GM23338 (cell line): Measurements from ENCODE around the gene AKR1C4. TPM values are rescaled to one million over a fixed set of nuclear protein-coding genes. Genes with fewer than 3 reads are reported as not detected.

Experiments
- ATAC-seq: fragments of 200-7000 bp; cut with Tn5 transposase; 3 replicates; pipeline ENCODE4 v1.9.1; 2020
- DNase-seq: peaks from one replicate; pipeline ENCODE4 v3.0.0-alpha.2; 2015; ENCODE audit warnings: low spot score
- H2AFZ ChIP-seq: fragments of 200-600 bp; sonication (generic); 2 replicates; pipeline ENCODE4 v1.8.0; 2016; ENCODE audit warnings: antibody characterized with exemption, mild to moderate bottlenecking, moderate library complexity
- H3F3A ChIP-seq: fragments of 200-600 bp; sonication (generic); replicated peaks from 2 replicates; pipeline ENCODE4 v1.8.0; 2017; ENCODE audit warnings: antibody characterized with exemption, mixed run types, low read depth
- H3K27ac ChIP-seq: fragments of 200-600 bp; sonication (generic); 2 replicates; pipeline ENCODE4 v1.6.1; 2016; ENCODE audit warnings: low read depth
- H3K27me3 ChIP-seq: fragments of 200-600 bp; sonication (generic); 2 replicates; pipeline ENCODE4 v1.8.0; 2016; ENCODE audit warnings: mild to moderate bottlenecking, mixed run types, moderate library complexity; ENCODE audit not compliant: insufficient read depth
- H3K36me3 ChIP-seq: fragments of 200-600 bp; sonication (generic); 2 replicates; pipeline ENCODE4 v1.8.0; 2016; ENCODE audit warnings: mild to moderate bottlenecking; ENCODE audit not compliant: insufficient read depth
- H3K4me1 ChIP-seq: fragments of 200-600 bp; sonication (generic); 2 replicates; pipeline ENCODE4 v1.8.0; 2016; ENCODE audit warnings: mild to moderate bottlenecking, moderate library complexity; ENCODE audit not compliant: insufficient read depth
- H3K4me2 ChIP-seq: fragments of 200-600 bp; sonication (generic); 2 replicates; pipeline ENCODE4 v1.7.1; 2017; ENCODE audit warnings: mixed run types
- H3K4me3 ChIP-seq: fragments of 200-600 bp; sonication (generic); 2 replicates; pipeline ENCODE4 v1.6.1; 2016; ENCODE audit warnings: mixed run types
- H3K79me2 ChIP-seq: fragments of 200-600 bp; sonication (generic); replicated peaks from 2 replicates; pipeline ENCODE4 v1.8.0; 2017; ENCODE audit warnings: mild to moderate bottlenecking; ENCODE audit not compliant: insufficient read depth
- H3K9me2 ChIP-seq: fragments of 200-600 bp; sonication (generic); 2 replicates; pipeline ENCODE4 v1.8.0; 2017; ENCODE audit not compliant: insufficient read depth
- H4K20me1 ChIP-seq: fragments of 200-600 bp; sonication (generic); replicated peaks from 2 replicates; pipeline ENCODE4 v1.8.0; 2017; ENCODE audit warnings: mild to moderate bottlenecking; ENCODE audit not compliant: insufficient read depth
- H3K27ac Mint-ChIP-seq: 2 replicates; pipeline ENCODE4 v1.8.0; 2020; ENCODE audit warnings: inconsistent platforms, mild to moderate bottlenecking, moderate library complexity, mixed read lengths
- H3K27me3 Mint-ChIP-seq: 3 replicates; pipeline ENCODE4 v1.8.0; 2022; ENCODE audit warnings: low read depth, mild to moderate bottlenecking, moderate library complexity, mixed read lengths, inconsistent platforms; ENCODE audit not compliant: insufficient read depth, poor library complexity
- H3K36me3 Mint-ChIP-seq: 3 replicates; pipeline ENCODE4 v1.8.0; 2021; ENCODE audit warnings: low read depth, mild to moderate bottlenecking, inconsistent platforms, moderate library complexity, mixed read lengths
- H3K4me1 Mint-ChIP-seq: 3 replicates; pipeline ENCODE4 v1.8.0; 2020; ENCODE audit warnings: mild to moderate bottlenecking, inconsistent platforms, mixed read lengths
- H3K4me3 Mint-ChIP-seq: 3 replicates; pipeline ENCODE4 v1.8.0; 2021; ENCODE audit warnings: moderate library complexity, mild to moderate bottlenecking, inconsistent platforms, mixed read lengths
- H3K9me3 Mint-ChIP-seq: 3 replicates; pipeline ENCODE4 v1.8.0; 2020; ENCODE audit warnings: moderate library complexity, mild to moderate bottlenecking, inconsistent platforms, mixed read lengths
- CREB1 ChIP-seq: fragments of 250-450 bp; sonication (Bioruptor Pico); IDR thresholded peaks from 2 replicates; pipeline ENCODE4 v1.5.0; 2020; ENCODE audit warnings: low read depth, mild to moderate bottlenecking, moderate library complexity
- EZH2phosphoT487 ChIP-seq: fragments of 200-600 bp; sonication (generic); IDR thresholded peaks from one replicate; pipeline ENCODE4 v1.8.1; 2018; ENCODE audit warnings: antibody characterized with exemption; ENCODE audit not compliant: unreplicated experiment
- JUNB ChIP-seq: IDR thresholded peaks from one replicate; pipeline ENCODE4 v1.6.1; 2016; ENCODE audit warnings: antibody characterized with exemption; ENCODE audit not compliant: unreplicated experiment
- NANOG ChIP-seq: IDR thresholded peaks from 2 replicates; pipeline ENCODE4 v1.6.1; 2016; ENCODE audit warnings: antibody characterized with exemption, borderline replicate concordance
- STAT1 ChIP-seq: IDR thresholded peaks from one replicate; pipeline ENCODE4 v1.6.1; 2016; ENCODE audit warnings: antibody characterized with exemption; ENCODE audit not compliant: unreplicated experiment
- polyA plus RNA-seq: library from polyadenylated mRNA; unstranded; fragments of >200 nt; fragmentation: Nextera tagmentation; extraction: Ambion mirVana; gene quantifications from 2 replicates; pipeline ENCODE4 v1.2.1, GENCODE V29; 2016
- total RNA-seq: library from RNA; depleted of rRNA; stranded (reverse); fragments of >200 nt; shearing (Covaris generic); gene quantifications from 2 replicates; pipeline ENCODE4 v1.2.3, GENCODE V29; 2014
- TF ChIP-seq, protein P1 (sequence below): fragments of 250-450 bp; sonication (Bioruptor Pico); IDR thresholded peaks from 2 replicates; pipeline ENCODE4 v1.5.0; 2020; ENCODE audit warnings: mild to moderate bottlenecking, moderate library complexity
- TF ChIP-seq, protein P2 (sequence below): IDR thresholded peaks from 2 replicates; pipeline ENCODE4 v1.6.1; 2016; ENCODE audit warnings: antibody characterized with exemption

AKR1C4 gene
- total and polyA plus RNA-seq, 2 experiments from 2014 or later, result not detected

DNA sequence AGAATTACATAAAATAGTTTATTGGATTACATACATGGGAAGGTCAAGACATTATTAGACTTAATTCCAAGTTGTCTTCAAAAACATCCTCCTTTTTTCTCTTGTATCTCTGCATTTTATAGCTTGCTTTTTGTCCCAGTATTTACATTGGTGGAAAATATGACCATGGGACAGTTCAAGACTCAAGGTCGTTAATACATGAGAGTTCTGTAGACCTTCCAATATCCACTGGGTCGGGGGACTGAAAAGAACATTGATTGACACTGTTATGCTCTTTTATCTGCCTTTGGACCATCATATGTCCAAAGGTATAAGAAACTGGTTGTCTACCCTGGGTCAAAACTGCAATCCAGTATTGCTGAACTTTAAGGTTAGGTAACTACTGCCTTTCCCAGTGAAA lies 36.7 kb downstream of the AKR1C4 start (continued):
- TF ChIP-seq EZH2phosphoT487, result no peak
- TF ChIP-seq, protein P1, sequence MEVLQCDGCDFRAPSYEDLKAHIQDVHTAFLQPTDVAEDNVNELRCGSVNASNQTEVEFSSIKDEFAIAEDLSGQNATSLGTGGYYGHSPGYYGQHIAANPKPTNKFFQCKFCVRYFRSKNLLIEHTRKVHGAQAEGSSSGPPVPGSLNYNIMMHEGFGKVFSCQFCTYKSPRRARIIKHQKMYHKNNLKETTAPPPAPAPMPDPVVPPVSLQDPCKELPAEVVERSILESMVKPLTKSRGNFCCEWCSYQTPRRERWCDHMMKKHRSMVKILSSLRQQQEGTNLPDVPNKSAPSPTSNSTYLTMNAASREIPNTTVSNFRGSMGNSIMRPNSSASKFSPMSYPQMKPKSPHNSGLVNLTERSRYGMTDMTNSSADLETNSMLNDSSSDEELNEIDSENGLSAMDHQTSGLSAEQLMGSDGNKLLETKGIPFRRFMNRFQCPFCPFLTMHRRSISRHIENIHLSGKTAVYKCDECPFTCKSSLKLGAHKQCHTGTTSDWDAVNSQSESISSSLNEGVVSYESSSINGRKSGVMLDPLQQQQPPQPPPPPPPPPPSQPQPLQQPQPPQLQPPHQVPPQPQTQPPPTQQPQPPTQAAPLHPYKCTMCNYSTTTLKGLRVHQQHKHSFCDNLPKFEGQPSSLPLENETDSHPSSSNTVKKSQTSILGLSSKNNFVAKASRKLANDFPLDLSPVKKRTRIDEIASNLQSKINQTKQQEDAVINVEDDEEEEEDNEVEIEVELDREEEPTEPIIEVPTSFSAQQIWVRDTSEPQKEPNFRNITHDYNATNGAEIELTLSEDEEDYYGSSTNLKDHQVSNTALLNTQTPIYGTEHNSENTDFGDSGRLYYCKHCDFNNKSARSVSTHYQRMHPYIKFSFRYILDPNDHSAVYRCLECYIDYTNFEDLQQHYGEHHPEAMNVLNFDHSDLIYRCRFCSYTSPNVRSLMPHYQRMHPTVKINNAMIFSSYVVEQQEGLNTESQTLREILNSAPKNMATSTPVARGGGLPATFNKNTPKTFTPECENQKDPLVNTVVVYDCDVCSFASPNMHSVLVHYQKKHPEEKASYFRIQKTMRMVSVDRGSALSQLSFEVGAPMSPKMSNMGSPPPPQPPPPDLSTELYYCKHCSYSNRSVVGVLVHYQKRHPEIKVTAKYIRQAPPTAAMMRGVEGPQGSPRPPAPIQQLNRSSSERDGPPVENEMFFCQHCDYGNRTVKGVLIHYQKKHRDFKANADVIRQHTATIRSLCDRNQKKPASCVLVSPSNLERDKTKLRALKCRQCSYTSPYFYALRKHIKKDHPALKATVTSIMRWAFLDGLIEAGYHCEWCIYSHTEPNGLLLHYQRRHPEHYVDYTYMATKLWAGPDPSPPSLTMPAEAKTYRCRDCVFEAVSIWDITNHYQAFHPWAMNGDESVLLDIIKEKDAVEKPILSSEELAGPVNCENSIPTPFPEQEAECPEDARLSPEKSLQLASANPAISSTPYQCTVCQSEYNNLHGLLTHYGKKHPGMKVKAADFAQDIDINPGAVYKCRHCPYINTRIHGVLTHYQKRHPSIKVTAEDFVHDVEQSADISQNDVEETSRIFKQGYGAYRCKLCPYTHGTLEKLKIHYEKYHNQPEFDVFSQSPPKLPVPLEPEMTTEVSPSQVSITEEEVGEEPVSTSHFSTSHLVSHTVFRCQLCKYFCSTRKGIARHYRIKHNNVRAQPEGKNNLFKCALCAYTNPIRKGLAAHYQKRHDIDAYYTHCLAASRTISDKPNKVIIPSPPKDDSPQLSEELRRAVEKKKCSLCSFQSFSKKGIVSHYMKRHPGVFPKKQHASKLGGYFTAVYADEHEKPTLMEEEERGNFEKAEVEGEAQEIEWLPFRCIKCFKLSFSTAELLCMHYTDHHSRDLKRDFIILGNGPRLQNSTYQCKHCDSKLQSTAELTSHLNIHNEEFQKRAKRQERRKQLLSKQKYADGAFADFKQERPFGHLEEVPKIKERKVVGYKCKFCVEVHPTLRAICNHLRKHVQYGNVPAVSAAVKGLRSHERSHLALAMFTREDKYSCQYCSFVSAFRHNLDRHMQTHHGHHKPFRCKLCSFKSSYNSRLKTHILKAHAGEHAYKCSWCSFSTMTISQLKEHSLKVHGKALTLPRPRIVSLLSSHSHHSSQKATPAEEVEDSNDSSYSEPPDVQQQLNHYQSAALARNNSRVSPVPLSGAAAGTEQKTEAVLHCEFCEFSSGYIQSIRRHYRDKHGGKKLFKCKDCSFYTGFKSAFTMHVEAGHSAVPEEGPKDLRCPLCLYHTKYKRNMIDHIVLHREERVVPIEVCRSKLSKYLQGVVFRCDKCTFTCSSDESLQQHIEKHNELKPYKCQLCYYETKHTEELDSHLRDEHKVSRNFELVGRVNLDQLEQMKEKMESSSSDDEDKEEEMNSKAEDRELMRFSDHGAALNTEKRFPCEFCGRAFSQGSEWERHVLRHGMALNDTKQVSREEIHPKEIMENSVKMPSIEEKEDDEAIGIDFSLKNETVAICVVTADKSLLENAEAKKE, result no peak

DNA sequence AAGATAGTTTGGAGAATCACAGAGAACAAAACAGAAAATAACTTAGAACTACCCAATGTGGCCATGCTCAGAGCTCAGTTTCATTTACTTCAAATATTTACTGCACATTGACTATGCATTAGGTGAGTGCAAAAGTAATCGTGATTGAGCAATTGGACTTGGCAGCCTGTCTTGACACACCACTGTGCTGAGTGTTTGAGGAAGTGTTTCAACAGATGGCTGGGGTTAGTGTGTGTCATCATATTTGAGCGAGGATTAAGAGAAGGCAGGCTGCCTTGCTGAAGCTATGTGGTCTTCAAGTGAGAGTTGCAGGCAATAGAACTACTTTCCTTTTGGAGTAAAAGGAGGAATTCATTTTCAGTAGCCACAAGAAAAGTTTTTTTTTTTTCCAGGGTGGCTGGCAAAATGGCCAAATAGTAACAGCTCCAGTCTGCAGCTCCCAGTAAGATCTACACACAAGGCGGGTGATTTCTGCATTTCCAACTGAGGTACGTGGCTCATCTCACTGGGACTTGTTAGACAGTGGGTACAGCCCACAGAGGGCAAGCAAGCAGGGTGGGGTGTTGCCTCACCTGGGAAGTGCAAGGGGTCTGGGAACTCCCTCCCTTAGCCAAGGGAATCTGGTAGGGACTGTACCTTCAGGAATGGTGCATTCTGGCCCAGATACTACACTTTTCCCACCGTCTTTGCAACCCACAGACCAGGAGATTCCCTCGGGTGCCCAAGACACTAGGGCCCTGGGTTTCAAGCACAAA lies 37.6 kb downstream of the AKR1C4 start:
- no peak overlapping the region for H3K4me3 Mint-ChIP-seq
- peaks cover 1% of the 10 kb centered on the region for H3K27me3 Mint-ChIP-seq
- H3K36me3 Mint-ChIP-seq, result no peaks in the 10 kb centered on the region; the same call in 2 of the 3 replicates
- H4K20me1 ChIP-seq, result no peaks in the 10 kb centered on the region
- H2AFZ ChIP-seq, result no peak overlapping the region
- no peak overlapping the region for H3K27ac Mint-ChIP-seq
- no peaks in the 10 kb centered on the region for H3K4me1 Mint-ChIP-seq
- no peaks in the 10 kb centered on the region for H3K4me1 ChIP-seq
- 0 out of 2 replicates have a peak, but pooled peaks cover 6% of the 10 kb centered on the region for H3K9me2 ChIP-seq
- H3K4me3 ChIP-seq, result no peak overlapping the region
- H3K79me2 ChIP-seq, result no peaks in the 10 kb centered on the region
- ATAC-seq (no peak), DNase-seq (no peak)
- no peaks in the 10 kb centered on the region for H3K27me3 ChIP-seq
- peaks cover 22% of the 10 kb centered on the region for H3K9me3 Mint-ChIP-seq
- H3F3A ChIP-seq, result no peaks in the 10 kb centered on the region
- no peak overlapping the region for H3K27ac ChIP-seq
- no peaks in the 10 kb centered on the region for H3K36me3 ChIP-seq
- no peak overlapping the region for H3K4me2 ChIP-seq
- no peak for TF ChIP-seq CREB1 (CRISPR knock-in tag)
- no peak for TF ChIP-seq STAT1
- no peak for TF ChIP-seq JUNB
- TF ChIP-seq, protein P2, sequence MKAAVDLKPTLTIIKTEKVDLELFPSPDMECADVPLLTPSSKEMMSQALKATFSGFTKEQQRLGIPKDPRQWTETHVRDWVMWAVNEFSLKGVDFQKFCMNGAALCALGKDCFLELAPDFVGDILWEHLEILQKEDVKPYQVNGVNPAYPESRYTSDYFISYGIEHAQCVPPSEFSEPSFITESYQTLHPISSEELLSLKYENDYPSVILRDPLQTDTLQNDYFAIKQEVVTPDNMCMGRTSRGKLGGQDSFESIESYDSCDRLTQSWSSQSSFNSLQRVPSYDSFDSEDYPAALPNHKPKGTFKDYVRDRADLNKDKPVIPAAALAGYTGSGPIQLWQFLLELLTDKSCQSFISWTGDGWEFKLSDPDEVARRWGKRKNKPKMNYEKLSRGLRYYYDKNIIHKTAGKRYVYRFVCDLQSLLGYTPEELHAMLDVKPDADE, result no peak
- no peak for TF ChIP-seq NANOG
- TF ChIP-seq, protein P1, result no peak
- TF ChIP-seq EZH2phosphoT487, result no peak
